ENCODE measurements around the gene CGB7. TPM values are rescaled to one million over a fixed set of nuclear protein-coding genes. Genes with fewer than 3 reads are reported as not detected.

Gene CGB7
- total and polyA plus RNA-seq, 9 of the 15 experiments (the other 6 are each of a cell fraction or from before 2014, with no cell fraction given), result not detected

DNA sequence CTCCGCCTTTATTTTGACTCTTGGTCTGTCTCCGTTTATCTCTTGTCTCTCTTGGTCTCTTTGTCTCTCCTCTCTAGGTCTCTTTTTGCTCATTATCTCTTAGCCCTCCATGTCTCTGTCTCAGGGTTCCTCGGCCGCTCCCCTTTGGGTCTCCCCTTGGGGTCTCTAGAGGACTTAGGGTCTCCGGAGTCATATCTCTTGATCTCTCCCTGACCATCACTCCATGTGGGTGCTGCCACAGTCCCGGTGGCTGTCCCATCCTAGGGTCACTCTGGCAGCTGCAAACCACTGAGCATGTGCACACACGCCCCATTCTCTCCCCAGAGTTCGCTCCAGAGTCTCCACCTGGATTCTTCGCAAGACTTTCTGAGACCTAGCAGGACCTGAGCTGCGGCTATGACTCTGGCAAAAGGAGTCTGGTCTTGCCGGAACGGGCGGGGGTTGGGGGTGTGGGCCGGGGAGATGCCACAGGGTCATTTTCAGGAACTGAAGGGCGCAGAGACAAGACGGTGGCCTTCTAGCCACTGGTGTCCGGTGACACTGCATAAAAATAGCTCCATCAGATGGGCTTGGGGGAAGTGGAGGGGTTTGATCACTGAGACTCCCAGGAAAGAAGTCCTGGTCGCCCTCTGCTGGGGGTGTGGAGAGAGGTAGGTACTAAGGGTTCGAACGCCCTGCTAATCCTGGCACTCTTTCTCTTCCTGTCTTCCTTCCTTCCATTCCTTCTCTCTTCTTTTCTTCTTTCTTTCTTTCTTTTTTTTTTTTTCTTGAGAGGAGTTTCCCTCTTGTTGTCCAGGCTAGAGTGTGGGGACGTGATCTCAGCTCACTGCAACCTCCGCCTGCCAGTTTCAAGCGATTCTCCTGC, 16.2 kb upstream of the CGB7 start (continued):
- TF ChIP-seq, protein P1, sequence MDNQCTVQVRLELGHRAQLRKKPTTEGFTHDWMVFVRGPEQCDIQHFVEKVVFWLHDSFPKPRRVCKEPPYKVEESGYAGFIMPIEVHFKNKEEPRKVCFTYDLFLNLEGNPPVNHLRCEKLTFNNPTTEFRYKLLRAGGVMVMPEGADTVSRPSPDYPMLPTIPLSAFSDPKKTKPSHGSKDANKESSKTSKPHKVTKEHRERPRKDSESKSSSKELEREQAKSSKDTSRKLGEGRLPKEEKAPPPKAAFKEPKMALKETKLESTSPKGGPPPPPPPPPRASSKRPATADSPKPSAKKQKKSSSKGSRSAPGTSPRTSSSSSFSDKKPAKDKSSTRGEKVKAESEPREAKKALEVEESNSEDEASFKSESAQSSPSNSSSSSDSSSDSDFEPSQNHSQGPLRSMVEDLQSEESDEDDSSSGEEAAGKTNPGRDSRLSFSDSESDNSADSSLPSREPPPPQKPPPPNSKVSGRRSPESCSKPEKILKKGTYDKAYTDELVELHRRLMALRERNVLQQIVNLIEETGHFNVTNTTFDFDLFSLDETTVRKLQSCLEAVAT (IDR thresholded peaks at IDR 0.05), result peak in 1 of 2 experiments; percentile 67; a peak in 1 of 4 replicates
- TF ChIP-seq NFYB (IDR thresholded peaks at IDR 0.05; ENCODE audit: extremely low read depth, insufficient read length) (no peak), SRSF9 (IDR thresholded peaks at IDR 0.05; ENCODE audit: borderline replicate concordance, low read depth, low read length) (no peak), ZNF699 (CRISPR knock-in tag; IDR thresholded peaks at IDR 0.05; ENCODE audit: insufficient replicate concordance) (no peak), ZFP1 (CRISPR knock-in tag; IDR thresholded peaks at IDR 0.05) (no peak), MTA2 (IDR thresholded peaks at IDR 0.05; ENCODE audit: low read depth) (peak; percentile 27; the same call in 1 of the 2 replicates), HNRNPH1 (optimal IDR thresholded peaks at IDR 0.05; ENCODE audit: low read depth, low read length) (no peak), POLR2H (tag; IDR thresholded peaks at IDR 0.05; ENCODE audit: low read depth) (no peak)
- TF ChIP-seq, protein P2, sequence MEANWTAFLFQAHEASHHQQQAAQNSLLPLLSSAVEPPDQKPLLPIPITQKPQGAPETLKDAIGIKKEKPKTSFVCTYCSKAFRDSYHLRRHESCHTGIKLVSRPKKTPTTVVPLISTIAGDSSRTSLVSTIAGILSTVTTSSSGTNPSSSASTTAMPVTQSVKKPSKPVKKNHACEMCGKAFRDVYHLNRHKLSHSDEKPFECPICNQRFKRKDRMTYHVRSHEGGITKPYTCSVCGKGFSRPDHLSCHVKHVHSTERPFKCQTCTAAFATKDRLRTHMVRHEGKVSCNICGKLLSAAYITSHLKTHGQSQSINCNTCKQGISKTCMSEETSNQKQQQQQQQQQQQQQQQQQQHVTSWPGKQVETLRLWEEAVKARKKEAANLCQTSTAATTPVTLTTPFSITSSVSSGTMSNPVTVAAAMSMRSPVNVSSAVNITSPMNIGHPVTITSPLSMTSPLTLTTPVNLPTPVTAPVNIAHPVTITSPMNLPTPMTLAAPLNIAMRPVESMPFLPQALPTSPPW (CRISPR knock-in tag; IDR thresholded peaks at IDR 0.05), result peak; percentile 69
- TF ChIP-seq, protein P3, sequence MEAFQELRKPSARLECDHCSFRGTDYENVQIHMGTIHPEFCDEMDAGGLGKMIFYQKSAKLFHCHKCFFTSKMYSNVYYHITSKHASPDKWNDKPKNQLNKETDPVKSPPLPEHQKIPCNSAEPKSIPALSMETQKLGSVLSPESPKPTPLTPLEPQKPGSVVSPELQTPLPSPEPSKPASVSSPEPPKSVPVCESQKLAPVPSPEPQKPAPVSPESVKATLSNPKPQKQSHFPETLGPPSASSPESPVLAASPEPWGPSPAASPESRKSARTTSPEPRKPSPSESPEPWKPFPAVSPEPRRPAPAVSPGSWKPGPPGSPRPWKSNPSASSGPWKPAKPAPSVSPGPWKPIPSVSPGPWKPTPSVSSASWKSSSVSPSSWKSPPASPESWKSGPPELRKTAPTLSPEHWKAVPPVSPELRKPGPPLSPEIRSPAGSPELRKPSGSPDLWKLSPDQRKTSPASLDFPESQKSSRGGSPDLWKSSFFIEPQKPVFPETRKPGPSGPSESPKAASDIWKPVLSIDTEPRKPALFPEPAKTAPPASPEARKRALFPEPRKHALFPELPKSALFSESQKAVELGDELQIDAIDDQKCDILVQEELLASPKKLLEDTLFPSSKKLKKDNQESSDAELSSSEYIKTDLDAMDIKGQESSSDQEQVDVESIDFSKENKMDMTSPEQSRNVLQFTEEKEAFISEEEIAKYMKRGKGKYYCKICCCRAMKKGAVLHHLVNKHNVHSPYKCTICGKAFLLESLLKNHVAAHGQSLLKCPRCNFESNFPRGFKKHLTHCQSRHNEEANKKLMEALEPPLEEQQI (IDR thresholded peaks at IDR 0.05), result no peak
- TF ChIP-seq, protein P4, sequence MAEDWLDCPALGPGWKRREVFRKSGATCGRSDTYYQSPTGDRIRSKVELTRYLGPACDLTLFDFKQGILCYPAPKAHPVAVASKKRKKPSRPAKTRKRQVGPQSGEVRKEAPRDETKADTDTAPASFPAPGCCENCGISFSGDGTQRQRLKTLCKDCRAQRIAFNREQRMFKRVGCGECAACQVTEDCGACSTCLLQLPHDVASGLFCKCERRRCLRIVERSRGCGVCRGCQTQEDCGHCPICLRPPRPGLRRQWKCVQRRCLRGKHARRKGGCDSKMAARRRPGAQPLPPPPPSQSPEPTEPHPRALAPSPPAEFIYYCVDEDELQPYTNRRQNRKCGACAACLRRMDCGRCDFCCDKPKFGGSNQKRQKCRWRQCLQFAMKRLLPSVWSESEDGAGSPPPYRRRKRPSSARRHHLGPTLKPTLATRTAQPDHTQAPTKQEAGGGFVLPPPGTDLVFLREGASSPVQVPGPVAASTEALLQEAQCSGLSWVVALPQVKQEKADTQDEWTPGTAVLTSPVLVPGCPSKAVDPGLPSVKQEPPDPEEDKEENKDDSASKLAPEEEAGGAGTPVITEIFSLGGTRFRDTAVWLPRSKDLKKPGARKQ (CRISPR knock-in tag; IDR thresholded peaks at IDR 0.05), result no peak
- TF ChIP-seq, protein P5, sequence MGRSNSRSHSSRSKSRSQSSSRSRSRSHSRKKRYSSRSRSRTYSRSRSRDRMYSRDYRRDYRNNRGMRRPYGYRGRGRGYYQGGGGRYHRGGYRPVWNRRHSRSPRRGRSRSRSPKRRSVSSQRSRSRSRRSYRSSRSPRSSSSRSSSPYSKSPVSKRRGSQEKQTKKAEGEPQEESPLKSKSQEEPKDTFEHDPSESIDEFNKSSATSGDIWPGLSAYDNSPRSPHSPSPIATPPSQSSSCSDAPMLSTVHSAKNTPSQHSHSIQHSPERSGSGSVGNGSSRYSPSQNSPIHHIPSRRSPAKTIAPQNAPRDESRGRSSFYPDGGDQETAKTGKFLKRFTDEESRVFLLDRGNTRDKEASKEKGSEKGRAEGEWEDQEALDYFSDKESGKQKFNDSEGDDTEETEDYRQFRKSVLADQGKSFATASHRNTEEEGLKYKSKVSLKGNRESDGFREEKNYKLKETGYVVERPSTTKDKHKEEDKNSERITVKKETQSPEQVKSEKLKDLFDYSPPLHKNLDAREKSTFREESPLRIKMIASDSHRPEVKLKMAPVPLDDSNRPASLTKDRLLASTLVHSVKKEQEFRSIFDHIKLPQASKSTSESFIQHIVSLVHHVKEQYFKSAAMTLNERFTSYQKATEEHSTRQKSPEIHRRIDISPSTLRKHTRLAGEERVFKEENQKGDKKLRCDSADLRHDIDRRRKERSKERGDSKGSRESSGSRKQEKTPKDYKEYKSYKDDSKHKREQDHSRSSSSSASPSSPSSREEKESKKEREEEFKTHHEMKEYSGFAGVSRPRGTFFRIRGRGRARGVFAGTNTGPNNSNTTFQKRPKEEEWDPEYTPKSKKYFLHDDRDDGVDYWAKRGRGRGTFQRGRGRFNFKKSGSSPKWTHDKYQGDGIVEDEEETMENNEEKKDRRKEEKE (IDR thresholded peaks at IDR 0.05; ENCODE audit: borderline replicate concordance in 1 of 2, control insufficient read depth in 1 of 2, low read depth in 2 of 2, low read length in 1 of 2), result no peak
